ENCODE measurements around the gene OR2T27.
A peak's percentile ranks its signal among the peaks of the same experiment; 100 is the strongest.

Gene OR2T27

DNA sequence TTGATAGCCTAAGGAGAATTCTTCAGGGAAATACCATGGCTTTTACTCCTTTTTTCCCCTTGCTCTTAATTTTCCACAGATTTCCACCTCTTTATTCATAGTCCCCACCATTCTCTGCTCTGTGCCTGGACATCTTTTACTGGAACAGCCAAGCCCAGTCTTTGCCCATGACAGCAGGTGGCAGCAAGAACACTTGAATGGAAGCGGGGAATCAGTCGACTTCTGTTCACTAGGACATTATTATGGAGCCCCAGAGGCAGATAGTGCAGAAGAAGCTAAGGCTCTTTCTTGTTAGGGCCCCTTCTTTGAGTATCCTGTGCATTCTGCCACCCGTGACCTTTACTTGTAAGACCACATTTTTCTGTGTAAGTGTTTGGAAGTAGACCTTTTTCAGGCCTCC lies 40.9 kb upstream of the OR2T27 start:
- TF ChIP-seq, protein P1, sequence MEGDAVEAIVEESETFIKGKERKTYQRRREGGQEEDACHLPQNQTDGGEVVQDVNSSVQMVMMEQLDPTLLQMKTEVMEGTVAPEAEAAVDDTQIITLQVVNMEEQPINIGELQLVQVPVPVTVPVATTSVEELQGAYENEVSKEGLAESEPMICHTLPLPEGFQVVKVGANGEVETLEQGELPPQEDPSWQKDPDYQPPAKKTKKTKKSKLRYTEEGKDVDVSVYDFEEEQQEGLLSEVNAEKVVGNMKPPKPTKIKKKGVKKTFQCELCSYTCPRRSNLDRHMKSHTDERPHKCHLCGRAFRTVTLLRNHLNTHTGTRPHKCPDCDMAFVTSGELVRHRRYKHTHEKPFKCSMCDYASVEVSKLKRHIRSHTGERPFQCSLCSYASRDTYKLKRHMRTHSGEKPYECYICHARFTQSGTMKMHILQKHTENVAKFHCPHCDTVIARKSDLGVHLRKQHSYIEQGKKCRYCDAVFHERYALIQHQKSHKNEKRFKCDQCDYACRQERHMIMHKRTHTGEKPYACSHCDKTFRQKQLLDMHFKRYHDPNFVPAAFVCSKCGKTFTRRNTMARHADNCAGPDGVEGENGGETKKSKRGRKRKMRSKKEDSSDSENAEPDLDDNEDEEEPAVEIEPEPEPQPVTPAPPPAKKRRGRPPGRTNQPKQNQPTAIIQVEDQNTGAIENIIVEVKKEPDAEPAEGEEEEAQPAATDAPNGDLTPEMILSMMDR (IDR thresholded peaks at IDR 0.05; ENCODE audit: control insufficient read depth, extremely low read depth, insufficient read depth): peak; percentile 63
- H3K4me3 ChIP-seq (ENCODE audit: low read depth, low read length): no peak overlapping the region
- no peak for DNase-seq (ENCODE audit: low read depth)

DNA sequence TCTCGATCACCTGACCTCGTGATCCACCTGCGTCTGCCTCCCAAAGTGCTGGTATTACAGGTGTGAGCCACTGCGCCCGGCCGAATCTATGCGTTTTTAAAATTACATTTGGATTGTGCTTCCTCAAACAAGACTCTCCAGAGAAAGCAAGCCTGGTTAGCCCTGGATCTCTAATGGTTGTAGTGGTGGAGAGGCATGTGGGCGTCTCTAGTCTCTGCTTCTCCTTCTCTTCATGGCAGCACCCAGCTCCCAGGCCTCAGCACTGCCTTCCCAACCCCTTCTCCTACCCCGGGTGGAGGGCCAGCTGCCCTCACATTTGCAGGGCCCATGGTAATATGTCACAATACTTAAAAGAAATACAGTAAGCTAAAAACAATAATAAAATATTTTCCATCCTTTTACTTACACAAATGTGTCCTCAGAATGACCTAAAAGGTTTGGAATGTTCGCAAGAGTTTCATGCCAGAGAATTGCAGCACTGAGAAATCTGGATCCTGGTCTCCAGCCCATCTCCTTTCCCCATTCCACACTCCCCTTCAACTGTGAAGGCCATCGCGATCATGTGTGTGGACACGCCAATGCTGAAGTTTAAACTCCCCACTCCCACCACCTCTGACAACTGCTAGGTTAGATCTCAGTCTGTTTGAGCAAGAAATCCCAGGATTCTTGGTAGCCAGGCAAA lies 40.3 kb upstream of the OR2T27 start:
- H3K4me3 ChIP-seq (ENCODE audit: low read depth, low read length): no peak overlapping the region
- TF ChIP-seq, protein P1 (IDR thresholded peaks at IDR 0.05; ENCODE audit: control insufficient read depth, extremely low read depth, insufficient read depth): no peak

DNA sequence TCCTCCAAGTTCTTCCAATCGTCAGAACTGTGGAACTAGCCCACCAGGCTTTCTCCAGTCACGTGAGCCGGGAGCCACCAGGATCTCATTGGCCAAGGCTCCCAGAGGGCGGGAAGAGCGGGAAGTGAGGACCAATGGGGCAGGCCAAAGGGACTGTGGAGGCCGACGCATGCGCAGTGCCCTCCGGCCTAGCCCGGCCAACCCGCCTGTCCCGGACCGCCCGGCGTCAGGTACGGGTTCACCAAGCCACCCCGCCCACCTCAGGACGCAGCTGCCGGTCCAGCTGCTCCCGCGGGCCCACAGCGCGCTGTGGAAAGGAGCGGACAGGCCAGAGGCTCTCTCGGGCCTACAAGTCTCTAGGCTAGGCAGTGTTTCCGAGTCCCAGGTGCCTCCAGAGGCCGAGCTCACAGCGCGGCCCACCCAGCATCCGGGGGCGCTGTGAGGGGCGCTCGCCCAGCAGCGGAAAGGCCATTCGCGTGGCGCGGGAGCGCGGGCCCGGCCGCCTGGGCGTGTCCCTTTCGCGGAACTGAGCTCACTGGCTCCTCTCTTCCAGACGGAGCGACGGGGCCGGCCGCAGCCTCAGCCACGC lies 36.3 kb upstream of the OR2T27 start:
- no peak overlapping the region for H3K4me3 ChIP-seq (ENCODE audit: low read depth, low read length)
- TF ChIP-seq, protein P1 (IDR thresholded peaks at IDR 0.05; ENCODE audit: control insufficient read depth, extremely low read depth, insufficient read depth): no peak
- no peak for DNase-seq (ENCODE audit: low read depth)

More for the DNA sequence above, 40.3 kb upstream of the OR2T27 start:
- no peak for DNase-seq (ENCODE audit: low read depth)

DNA sequence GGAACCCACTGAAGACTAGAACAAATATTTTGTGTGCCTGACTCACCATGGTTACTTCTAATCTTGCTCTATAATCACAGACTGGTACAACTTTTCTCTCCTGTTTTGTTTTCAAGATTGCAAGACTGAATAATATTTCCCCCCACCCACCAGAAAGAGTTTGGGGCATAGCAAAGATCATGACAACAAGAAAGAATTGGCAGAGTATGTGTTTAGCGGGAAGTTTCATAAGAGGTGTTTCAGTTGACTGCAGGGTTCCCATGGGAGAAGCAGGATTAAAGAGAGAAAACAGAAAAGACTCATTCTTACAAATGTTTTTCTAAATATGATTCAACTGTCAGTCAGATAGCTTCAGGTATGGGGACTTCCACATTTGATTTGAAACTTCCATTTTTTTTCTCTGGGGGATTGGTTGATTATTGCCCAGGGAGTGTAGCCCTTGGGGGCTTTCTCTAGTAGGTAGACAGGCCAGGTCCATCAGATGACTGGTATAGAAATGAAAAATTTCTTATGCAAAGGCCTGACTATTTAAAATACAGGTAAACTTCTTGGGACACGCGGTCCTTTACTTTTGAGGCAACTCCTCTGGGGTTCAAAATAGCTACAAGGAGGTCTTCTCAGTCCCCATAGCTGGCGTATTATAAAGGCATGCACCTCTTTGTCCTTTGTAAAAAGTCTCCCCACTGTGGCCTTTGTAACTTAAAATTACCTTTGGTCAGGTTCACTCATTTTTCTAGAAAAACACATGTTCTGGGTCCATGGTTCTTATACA lies 33.4 kb upstream of the OR2T27 start:
- H3K4me3 ChIP-seq (ENCODE audit: low read depth, low read length): no peak overlapping the region
- no peak for DNase-seq (ENCODE audit: low read depth)
- TF ChIP-seq, protein P1 (IDR thresholded peaks at IDR 0.05; ENCODE audit: control insufficient read depth, extremely low read depth, insufficient read depth): no peak

DNA sequence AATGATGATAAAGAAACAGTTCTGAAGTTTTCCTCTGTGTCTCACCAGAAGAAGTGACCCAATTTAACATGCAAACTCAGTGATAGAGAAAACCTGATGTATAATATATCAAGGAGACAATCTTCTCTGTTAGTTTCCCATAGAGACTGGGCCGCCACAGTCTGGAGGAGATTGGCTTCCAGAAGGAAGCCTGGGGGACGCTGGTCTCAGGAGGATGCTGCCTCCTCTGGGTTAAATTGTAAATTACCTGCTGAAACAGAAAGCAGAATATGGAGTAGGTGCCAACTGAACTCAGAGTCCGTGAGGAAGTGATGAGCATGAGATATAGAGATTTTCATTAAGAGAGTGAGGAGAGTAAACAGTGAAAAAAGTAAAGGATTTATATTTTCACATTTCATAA lies 31.5 kb upstream of the OR2T27 start:
- TF ChIP-seq, protein P1 (IDR thresholded peaks at IDR 0.05; ENCODE audit: control insufficient read depth, extremely low read depth, insufficient read depth): peak; percentile 74
- H3K4me3 ChIP-seq (ENCODE audit: low read depth, low read length): no peak overlapping the region
- peak; percentile 31 for DNase-seq (ENCODE audit: low read depth)

DNA sequence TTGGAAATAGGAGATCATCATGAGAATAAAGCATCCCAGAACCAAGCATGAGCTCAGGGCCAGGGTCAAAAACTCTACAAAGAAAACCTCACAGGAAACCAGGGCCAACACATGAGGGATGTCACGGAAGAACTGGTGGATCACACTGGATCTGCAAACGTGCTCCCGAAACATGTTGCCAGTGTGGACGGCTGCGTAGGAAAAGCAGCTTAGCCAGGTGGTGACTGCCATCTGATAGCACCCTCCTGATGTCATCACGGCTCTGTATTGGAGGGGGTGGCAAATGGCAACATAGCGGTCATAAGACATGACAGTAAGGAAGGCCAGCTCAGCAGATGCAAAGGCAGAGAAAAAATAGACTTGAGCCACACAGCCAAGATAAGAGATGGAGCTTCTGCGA lies 26.3 kb upstream of the OR2T27 start:
- TF ChIP-seq, protein P1 (IDR thresholded peaks at IDR 0.05; ENCODE audit: control insufficient read depth, extremely low read depth, insufficient read depth): no peak
- DNase-seq (ENCODE audit: low read depth): no peak
- no peak overlapping the region for H3K4me3 ChIP-seq (ENCODE audit: low read depth, low read length)
